Progenitor cell of endocrine pancreas (in vitro differentiated cells): ENCODE data around the gene RUFY4. TPM values are rescaled to one million over a fixed set of nuclear protein-coding genes. Genes with fewer than 3 reads are reported as not detected.

Source experiments
- DNase-seq: peaks from one replicate; pipeline ENCODE4 v3.0.0; 2021; ENCODE audit warnings: low spot score; ENCODE audit not compliant: unreplicated experiment
- H3K27ac Mint-ChIP-seq: 2 replicates; pipeline ENCODE4 v1.8.0; 2021; ENCODE audit warnings: mild to moderate bottlenecking, moderate library complexity, mixed read lengths
- H3K27me3 Mint-ChIP-seq: 2 replicates; pipeline ENCODE4 v1.8.0; 2021; ENCODE audit warnings: mixed read lengths
- H3K36me3 Mint-ChIP-seq: 2 replicates; pipeline ENCODE4 v1.8.0; 2022; ENCODE audit warnings: mixed read lengths; ENCODE audit not compliant: insufficient read depth
- H3K4me1 Mint-ChIP-seq: 2 replicates; pipeline ENCODE4 v1.8.0; 2021; ENCODE audit warnings: low read depth, mixed read lengths
- H3K4me3 Mint-ChIP-seq: 2 replicates; pipeline ENCODE4 v1.8.0; 2021; ENCODE audit warnings: low read depth, mild to moderate bottlenecking, moderate library complexity, mixed read lengths
- H3K9me3 Mint-ChIP-seq: 2 replicates; pipeline ENCODE4 v1.8.0; 2021; ENCODE audit warnings: low read depth, mixed read lengths
- CTCF ChIP-seq: fragments of 200-600 bp; sonication (generic); IDR thresholded peaks from one replicate; pipeline ENCODE4 v1.5.0; 2021; ENCODE audit warnings: antibody characterized with exemption, mild to moderate bottlenecking; ENCODE audit not compliant: unreplicated experiment
- total RNA-seq: library from RNA; stranded (reverse); gene quantifications from 2 replicates; pipeline ENCODE4 v1.2.1, GENCODE V29; 2021

The RUFY4 gene
- total RNA-seq, 1 donor from 2014 or later, result not detected

DNA sequence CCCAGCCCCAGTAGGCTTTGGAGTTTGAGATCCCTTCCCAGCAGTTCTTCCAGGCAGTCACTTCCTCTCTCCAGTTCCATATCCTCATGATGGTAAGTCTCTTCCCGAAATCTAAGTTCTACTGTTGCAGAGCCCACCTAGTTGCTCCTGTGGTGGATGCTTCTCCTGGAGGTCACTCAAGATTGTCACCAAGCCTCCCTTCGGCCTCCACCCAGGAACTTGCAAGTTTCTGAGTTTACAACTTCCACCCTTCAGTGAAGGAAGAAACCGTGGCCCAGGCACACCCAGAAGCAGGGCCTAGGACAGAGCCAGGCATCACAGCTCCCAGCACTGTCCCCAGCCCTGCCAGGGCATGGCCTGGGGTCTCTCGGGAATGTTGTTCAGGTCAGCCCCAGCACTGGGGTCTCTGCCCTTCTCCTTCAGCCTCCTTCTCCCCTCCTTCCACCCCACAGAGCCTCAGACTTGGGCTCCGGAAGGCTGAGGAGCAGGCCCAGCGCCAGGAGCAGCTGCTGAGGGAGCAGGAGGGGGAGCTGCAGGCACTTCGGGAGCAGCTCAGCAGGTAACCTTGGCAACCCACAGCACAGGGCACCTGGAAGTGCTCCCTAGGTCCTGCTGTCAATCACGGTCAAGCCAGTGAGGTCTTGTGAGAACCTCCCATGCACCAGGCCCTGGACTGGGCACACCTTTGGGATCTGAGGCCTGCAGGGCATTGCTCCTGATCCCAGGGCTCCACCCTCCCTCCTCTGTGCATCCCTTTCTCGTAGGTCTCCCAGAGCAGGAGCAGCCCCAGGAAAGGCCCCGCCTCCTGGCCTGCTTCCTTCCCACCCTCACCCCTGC lies 7.1 kb downstream of the RUFY4 start:
- Mint-ChIP-seq H3K27me3 (peaks cover 29% of the 10 kb centered on the region), H3K4me1 (no peaks in the 10 kb centered on the region), H3K27ac (no peak overlapping the region), H3K9me3 (no peaks in the 10 kb centered on the region), H3K4me3 (no peak overlapping the region), H3K36me3 (no peaks in the 10 kb centered on the region)
- DNase-seq, result no peak
- TF ChIP-seq CTCF, result no peak

GRCh38 chr2:218077464-218078216 lies 8.6 kb downstream of the RUFY4 start:
- peaks cover 21% of the 10 kb centered on the region for H3K27me3 Mint-ChIP-seq
- H3K27ac Mint-ChIP-seq, result no peak overlapping the region
- no peaks in the 10 kb centered on the region for H3K9me3 Mint-ChIP-seq
- H3K4me3 Mint-ChIP-seq, result no peak overlapping the region
- no peaks in the 10 kb centered on the region for H3K36me3 Mint-ChIP-seq
- no peaks in the 10 kb centered on the region for H3K4me1 Mint-ChIP-seq
- DNase-seq, result no peak
- TF ChIP-seq CTCF, result no peak

- no peak for DNase-seq
- Mint-ChIP-seq H3K27ac (no peak overlapping the region), H3K27me3 (peaks cover 18% of the 10 kb centered on the region), H3K4me3 (no peak overlapping the region), H3K9me3 (no peaks in the 10 kb centered on the region), H3K36me3 (no peaks in the 10 kb centered on the region), H3K4me1 (no peaks in the 10 kb centered on the region)
- TF ChIP-seq CTCF, result no peak
These were observed 11.2 kb downstream of the RUFY4 start for GRCh38 chr2:218079943-218080913.

DNA sequence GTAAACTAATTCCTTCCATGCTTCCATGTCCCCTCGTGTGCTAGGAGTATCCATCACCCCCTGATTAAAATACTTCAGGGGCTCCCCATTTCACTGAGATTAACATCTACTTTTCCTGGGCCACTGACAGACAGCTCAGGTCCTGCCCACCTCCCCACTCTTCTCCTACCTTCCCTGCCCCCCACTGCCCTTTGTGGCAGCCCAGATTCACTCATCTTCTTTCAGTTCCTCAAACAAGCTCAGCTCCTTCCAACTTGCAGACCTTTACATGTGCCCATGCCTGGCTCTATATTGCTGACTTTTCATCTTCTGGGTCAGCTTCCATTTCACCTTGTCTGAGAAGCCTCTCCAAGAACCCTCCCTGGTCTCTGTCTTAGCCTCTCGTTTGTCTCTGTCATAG lies 12.0 kb downstream of the RUFY4 start:
- peaks cover 5% of the 10 kb centered on the region for H3K9me3 Mint-ChIP-seq
- H3K27ac Mint-ChIP-seq, result no peak overlapping the region
- no peaks in the 10 kb centered on the region for H3K4me1 Mint-ChIP-seq
- TF ChIP-seq CTCF, result no peak
- no peak for DNase-seq
- H3K27me3 Mint-ChIP-seq, result peaks cover 19% of the 10 kb centered on the region
- H3K4me3 Mint-ChIP-seq, result no peak overlapping the region
- H3K36me3 Mint-ChIP-seq, result no peaks in the 10 kb centered on the region

DNA sequence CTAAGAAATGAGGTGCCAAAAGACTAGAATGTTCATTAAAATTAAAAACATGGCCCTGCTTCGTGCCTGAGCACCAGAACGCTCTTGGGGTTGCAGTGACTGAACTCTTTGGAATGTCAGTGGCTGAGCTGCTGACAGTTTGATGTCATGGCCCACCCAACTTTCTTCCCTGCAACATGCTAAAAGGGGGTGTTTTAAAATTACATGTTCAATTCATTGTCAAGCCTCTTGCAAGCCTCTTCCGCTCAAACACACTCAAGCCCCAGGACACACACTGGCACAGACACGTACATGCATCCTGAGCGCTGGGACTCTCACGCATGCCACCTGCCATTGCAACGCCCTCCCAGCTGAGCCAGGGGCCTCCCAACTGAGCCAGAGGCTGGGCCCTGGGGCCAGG lies 12.6 kb downstream of the RUFY4 start:
- Mint-ChIP-seq H3K4me3 (no peak overlapping the region), H3K36me3 (peaks cover 3% of the 10 kb centered on the region), H3K27ac (no peak overlapping the region), H3K9me3 (peaks cover 11% of the 10 kb centered on the region), H3K27me3 (peaks cover 24% of the 10 kb centered on the region), H3K4me1 (no peaks in the 10 kb centered on the region)
- DNase-seq, result no peak
- TF ChIP-seq CTCF, result no peak
